GM19395 (cell line): Measurements from ENCODE around the gene SLC4A1AP.

Experiments
- ATAC-seq: cut with Tn5 transposase; IDR thresholded peaks from one replicate; pipeline ENCODE4 v1.9.1; 2021; ENCODE audit warnings: mild to moderate bottlenecking, moderate library complexity; ENCODE audit not compliant: unreplicated experiment

The SLC4A1AP gene

DNA sequence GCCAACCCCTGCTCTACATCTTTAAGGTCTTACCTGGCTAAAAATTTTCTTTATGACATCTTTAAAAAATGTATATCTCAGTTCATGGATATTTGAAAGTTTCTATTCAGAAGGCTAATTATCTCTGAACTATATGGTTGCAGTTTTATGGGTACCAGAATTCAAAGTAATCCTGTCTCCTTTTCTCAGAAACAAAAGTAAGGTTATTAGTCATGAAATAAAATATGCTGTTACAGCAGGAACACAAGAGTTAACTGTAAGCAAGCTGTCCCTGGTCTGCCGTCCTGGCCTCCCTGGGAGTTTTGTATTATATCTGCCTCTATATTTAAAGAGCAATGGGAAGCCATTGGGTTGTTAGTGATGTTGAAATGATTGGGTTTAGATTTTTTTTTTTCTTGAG, 34.0 kb downstream of the SLC4A1AP start:
- no peak for ATAC-seq

DNA sequence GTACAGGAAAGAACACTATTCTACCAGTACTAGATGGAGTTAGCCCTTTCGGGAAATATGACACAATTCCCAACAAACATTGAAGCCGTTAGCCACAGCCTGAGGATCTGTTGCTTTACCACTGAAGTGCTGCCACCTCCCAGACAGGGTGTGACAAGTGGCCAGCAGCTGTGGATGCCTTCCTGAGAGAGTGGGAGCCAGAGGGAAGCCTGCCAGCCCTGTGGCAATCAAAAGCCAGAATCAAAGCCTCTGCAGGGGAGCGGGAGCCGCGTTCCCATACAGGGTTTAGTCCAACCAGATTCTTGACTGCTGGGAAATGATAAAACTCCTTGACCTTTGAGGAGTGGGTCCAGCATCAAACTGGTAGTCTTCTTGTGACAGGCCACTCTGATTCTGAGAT, 38.0 kb downstream of the SLC4A1AP start:
- no peak for ATAC-seq

DNA sequence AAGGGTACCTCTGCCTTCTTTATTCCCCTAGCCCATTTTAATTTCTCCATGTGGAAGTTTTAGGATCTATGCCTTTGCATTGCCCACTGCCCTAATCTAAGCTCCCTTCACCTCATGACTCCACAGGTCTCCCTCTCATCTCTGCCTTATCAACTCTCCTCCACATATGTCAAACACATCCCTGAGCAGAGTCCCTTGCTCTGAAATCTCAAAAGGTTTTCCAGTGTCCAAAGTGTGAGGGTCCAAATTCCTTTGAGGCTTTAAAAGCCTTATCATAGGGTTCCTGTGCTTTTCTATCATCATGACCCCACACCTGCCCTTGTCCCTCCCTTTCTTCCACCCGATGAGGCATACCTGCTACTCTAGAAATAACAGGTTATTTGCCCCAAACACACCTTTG, 38.6 kb downstream of the SLC4A1AP start:
- ATAC-seq = no peak

DNA sequence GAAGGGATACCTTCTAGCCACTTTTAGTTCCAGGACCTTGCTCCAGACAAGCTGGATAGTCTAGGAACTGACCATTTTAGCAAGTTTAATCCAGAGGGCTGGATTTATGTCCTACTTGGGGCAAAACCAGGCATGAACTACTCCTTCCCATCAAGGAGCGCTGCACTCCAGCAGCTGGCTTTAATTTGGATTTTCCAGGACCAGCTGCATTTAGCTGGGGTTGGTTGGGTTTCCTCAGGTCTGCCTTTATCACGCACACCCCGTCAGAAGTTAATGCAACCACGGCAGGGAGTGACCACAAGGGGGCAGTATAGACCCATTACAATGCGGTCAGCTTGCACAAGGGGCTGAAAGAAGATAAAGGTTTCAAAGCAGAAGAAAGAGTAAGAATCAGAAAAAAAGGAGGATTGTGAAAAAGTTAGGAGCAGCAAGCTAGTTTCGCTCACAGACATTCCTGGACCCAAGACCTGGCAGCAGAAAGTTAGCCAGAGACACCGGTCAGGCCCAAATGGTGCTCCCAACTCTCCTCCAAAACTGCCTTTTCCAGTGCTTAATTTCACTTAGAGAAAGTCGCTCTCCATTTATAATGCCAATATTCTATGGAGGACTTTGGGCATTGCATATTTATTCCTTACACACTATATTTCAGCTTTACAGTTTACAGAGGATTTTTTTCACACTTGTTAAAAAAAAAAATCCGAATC, 40.1 kb downstream of the SLC4A1AP start:
- peak; percentile 61 for ATAC-seq

DNA sequence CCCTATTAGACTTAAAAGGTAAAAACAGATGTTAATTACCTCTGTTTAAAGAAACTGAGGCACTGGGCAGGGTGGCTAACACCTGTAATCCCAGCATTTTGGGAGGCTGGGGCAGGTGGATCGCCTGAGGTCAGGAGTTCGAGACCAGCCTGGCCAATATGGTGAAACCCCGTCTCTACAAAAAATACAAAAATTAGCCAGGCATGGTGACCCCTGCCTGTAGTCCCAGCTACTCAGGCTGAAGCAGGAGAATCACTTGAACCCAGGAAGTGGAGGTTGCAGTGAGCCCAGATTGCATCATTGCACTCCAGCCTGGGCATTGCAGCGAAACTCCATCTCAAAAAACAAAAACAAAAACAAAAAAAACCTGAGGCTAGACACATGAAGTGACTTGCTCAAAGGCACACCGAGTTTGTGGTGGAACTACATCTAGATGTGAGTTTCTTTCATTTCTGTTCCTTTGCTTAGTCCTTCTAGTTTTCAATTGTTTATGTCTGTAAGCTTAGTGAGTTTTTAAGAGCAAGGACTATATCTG, 40.7 kb downstream of the SLC4A1AP start:
- no peak for ATAC-seq

DNA sequence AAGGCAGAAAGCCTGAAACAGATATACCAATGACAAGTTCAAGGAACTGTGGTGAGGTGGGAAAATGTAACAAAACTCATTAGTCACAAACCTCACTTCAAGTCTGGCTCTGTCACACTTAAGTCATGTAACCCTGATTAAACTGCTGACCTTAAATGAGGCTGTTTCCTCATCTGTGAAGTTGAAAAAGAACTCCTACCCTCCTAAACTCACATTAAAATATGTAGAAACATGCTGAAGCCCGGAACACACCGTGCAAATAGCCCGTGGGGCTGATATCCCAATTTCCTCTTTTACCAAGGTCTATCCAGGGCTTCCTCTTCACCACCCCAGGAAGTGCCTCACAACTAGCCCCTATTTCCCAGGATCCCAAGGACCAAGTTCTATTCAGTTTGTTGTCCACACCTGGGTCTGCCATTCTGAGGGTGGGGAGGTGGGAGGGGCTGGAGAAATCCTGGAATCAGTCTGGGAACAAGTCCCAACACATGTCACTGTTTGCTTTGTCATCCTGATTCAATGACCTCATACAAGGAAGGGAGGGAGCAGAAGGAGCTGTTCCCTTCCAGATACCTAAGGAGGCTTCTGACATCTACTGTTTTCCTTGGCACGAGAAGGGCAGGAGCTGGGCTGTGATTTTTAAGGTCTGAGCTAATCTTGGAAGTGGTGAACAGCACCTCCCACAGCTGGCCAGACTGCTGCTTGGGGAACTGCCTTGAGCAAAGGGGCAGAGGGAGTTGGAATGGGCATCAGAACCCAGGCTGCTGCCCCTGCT, 42.3 kb downstream of the SLC4A1AP start:
- ATAC-seq = no peak

DNA sequence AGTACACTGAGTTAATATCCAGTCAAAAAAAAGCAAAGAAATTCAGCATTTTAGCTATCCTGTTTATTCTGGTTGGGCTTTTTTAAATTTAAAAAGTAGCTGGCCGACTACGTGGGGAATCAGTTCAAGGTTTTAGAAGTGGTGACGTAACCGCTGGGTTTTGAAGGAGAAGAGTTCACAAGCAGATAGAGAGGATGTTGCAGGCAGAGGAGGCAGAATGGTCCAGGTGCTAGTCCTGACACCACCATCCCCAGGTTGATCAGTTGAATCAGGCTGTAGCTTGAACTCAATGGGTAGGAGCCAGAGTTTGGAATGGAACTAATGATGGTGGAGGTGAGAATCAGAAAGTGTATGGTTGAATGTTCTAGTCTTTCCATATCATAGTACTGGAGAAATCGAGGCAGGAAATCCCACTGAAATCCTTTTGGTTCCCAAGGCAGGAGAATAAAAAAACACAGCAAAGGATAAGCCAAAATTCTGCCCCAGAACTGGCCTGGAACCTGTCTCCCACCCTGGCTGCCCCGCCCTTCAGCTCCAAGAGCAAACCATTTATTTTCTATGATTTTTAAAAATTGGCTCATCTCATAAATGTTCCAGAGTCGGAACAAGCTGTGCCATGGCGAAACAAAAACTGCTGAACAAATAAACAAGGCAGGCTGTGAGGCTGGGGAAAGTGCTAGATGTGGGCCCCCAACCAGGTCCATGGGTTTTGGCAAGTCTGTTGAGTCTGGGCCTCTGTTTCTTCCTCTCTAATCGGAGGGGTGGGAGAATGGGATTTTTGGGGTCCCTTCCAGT, 44.0 kb downstream of the SLC4A1AP start:
- ATAC-seq = no peak

DNA sequence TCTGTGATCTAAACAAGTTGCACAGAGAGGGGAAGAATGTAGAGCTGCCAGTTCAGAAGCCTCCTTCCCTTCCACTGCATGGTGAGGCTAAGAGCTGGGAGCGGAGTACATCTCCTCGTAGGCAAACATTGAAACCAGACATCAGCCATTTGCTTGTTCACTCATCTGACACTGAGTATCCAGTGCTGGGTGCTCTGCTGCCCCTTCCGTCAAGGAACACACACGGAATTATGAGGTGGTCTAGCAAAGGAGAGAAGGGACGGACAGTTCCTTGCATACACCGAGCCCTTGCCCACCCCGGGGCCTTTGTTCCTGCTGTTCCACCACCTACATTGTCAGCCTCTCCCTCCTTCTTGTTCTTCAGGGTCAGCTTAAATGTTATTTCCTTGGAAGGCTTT, 44.6 kb downstream of the SLC4A1AP start:
- no peak for ATAC-seq

DNA sequence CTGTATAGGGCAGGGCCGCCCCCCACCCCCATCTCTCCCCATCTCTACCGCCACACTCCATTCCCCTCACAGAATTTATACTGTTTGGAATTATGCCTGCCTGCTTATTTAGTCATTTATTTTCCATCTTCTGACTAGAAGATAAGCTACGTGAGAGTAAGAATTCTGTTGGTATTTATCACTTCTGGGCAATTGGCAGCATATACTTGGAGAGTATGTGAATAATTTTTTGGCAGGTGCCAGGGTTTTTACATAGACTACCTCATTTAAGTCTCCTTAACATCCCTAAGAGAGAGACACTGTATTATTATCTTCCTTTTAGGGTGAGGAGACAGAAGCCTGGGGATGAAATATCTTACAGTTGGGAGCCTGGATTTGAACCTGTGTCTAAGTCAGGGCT, 45.0 kb downstream of the SLC4A1AP start:
- no peak for ATAC-seq

DNA sequence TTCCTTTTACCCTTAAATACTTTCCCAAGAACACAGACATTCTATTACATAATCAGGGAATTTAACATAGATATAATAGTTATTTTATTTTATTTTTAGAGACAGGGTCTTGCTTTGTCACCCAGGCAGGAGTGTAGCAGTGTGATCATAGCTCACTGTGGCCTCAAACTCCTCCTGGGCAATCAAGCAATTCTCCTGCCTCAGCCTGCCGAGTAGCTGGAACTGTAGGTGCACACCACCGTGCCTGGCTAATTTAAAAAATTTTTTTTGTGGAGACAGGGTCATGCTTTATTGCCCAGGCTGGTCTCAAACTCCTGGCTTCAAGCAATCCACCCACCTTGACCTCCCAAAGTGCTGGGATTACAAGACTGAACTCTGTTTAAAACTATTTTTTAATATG, 45.6 kb downstream of the SLC4A1AP start:
- no peak for ATAC-seq

DNA sequence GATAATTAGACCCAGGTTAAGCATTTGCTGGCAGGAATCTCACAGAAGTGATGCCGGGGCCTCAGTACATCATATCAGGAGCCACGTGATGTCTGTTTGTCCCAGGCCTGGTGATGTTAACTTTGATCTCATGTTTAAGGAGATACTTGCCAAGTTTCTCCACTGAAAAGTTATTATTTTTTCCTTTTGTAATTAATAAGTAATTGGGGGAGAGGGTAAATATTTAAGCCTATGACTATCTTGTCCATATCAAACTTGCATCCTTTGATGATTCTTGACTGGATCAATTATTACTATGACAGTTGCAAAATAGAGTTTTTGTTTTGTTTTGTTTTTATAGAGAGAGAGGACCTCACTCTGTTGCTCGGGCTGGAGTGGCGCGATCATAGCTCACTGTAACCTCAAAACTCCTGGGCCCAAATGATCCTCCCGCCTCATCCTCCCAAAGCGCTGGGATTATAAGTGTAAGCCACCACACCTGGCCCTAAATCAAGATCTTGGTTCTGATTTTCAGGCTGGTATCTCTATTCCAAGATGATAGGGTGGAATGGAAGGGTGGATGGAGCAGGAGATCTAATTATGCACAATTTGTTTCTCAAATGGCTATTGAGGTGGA, 46.4 kb downstream of the SLC4A1AP start:
- no peak for ATAC-seq

DNA sequence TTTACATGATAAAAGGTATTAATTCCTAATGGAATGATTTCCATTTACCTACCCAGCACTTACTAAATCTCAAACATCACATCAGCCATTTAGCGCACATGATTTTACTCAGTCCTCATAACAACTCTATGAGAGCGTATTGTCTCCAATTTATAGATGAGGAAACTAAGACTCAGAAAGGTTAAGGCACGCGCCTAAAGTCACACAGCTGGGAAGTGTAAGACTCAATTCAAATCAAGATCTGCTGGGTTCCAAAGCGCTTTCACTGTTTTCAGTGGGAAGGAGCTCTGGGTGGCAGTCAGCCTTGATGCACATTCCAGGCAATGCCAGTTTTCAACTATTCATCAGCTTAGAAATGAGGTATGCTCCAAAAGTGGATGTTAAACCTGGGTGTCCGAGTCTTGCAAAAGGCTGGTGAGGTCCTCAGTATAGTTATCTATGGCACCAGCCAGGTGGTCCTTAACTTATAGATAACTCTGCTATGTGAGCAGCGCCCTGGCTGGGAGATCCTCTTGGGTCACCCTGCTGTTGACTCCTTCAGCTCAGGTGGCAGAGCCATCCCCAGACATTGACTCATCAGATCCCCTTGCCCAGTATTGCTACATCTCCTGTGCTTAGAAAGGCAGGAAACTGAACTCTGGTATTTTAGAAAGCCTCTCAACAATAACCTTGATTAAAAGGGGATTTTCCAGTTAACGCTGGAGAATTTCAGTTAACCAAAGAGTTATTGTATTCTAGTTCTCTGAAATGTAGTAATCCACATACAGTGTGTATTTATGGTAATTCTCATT, 47.1 kb downstream of the SLC4A1AP start:
- ATAC-seq = no peak

DNA sequence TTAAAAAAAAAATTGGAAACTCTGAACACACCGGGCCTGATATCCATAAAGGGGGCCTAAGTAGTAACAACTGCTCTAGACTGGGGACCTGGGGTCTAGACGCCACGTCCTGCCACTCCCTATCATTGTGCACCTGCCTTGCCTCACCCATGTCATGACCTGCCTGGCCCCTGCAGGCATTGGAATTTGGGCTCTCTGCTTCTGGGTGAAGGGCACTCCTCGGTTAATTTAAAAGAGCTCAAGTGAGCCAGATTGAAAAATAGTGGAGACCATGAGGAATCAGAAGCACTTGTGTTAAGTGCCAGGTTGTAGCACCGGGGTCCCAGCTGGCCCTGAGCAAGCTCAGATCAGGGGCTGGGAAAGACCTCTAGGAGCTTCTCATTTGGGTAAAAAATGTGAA, 48.1 kb downstream of the SLC4A1AP start:
- ATAC-seq = no peak

DNA sequence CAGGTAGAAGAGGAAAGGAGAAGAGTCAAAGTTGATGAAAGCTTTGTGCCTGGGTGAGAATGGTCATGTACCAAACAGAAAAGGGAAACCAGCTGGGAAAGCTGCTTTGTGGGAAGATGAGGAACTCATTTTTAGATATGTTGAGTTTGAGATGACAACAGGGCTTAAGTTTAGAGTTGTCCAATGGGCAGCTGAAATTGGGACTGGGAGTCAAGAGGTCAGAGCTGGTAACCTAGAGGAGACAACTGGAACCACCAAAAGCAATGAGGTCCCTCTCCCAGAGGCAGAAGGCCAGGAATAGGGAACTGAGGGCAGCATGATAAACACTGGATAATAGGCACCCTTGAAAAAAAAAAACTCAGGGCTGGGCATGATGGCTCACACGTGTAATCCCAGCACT, 48.8 kb downstream of the SLC4A1AP start:
- ATAC-seq = no peak

DNA sequence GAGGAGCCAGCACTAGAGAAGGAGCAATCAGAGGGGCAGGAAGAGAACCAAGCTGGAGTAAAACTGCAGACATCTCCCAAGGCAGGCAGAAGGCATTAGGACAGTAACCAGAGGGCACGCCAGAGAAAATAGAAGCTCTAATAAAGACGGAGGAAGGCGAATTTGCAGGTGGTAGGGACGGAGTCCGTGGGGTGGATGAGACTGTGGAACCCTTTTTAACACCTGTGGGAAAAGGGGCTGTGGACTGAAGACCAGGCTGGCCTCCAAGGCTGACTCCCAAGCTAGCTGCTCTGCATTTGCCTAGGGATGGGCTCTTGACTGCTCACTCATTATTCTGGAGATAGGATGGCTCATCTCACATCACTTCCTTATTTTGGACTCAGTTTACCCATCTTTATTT, 49.5 kb downstream of the SLC4A1AP start:
- no peak for ATAC-seq

DNA sequence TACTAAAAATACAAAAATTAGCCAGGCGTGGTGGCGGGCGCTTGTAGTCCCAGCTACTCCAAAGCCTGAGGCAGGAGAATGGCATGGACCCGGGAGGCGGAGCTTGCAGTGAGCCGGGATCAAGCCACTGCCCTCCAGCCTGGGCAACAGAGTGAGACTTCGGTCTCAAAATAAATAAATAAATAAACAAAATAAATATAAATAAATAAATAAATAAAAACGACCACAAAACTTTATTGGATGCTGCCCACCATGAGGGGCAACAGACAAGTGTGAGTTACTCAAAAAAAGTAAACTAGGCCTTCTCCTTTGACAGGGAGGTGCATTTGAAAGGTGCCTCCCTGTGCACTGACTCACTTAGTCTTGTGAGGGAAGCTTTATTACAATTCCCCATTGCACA, 50.4 kb downstream of the SLC4A1AP start:
- no peak for ATAC-seq

DNA sequence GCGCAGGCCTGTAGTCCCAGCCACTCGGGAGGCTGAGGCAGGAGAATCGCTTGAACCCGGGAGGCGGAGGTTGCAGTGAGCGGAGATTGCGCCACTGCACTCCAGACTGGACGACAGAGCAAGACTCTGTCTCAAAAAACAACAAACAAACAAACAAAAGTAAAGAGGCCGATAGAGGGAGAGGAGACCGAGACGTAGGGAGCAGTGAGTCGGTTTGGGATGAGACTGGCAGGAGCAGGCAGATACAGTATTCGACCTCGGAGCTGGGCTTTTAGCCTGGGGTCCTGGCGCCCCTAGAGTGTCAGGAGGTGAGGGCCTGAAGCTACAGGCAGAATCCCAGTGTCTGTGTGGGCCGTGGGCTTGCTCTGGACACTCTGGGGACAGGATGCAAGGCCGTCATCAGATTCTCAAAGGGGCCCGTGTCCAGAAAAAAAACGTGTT, 51.2 kb downstream of the SLC4A1AP start:
- no peak for ATAC-seq

DNA sequence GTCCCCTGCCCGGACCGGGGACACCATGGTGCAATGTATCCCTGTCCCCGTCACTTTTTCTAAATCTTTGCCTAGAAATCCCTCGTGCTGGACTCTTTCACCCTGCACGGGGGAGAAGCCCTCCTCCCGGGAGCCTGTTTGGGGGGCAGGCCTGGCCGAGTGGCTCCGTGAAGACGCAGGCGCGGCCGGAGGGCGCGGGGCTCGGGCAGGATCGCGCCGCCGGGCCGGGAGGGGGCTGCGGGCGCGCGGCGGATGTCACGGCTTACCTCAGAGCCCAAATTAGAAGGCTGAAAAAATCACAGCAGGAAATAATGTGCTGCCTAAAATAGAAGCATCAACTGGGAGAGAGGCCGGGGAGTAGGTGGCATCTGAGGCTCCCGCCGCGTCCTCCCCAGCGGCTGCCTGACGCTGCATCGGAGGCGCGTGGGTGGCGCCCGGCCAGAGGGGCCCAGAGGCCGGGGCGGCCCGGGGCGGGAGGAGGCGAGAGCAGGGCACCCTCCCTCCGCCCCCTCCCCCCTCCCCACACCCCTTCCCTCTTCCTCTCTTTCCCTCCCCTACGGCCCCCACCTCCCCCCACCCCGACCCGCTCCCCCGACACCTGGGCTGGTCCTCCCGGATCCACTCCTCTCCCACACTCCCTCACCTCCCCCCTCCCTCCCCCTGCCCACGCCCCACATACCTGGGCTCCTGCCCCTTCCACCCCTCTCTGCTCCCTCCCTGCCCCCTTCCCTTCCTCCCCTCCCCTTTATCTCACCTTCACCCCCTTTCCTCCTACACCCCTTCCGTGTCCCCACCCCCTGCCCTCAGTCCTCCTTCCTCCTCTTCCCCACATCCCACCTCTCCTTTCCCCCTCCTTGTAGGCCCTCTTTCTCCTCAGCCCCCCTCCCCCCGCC, 51.9 kb downstream of the SLC4A1AP start:
- ATAC-seq = no peak
